Skeletal muscle satellite cell (primary cell): ENCODE measurements around the gene P4HB.

ENCODE experiments used
- H3K27me3 ChIP-seq: 2 replicates; pipeline ENCODE4 v1.7.0; 2013; ENCODE audit warnings: low read length; ENCODE audit not compliant: control insufficient read depth, insufficient read depth
- H3K36me3 ChIP-seq: 2 replicates; pipeline ENCODE4 v1.7.0; 2013; ENCODE audit warnings: mild to moderate bottlenecking, control low read depth, low read length; ENCODE audit not compliant: insufficient read depth
- H3K4me1 ChIP-seq: 2 replicates; pipeline ENCODE4 v1.7.0; 2013; ENCODE audit warnings: low read length; ENCODE audit not compliant: control insufficient read depth, insufficient read depth
- H3K4me2 ChIP-seq: 2 replicates; pipeline ENCODE4 v1.7.0; 2013; ENCODE audit warnings: mild to moderate bottlenecking, low read length
- H3K4me3 ChIP-seq: 2 replicates; pipeline ENCODE4 v1.7.0; 2013; ENCODE audit warnings: low read length
- H3K9ac ChIP-seq: 2 replicates; pipeline ENCODE4 v1.7.0; 2013; ENCODE audit warnings: mild to moderate bottlenecking, low read depth, low read length, moderate library complexity
- H3K9me3 ChIP-seq: replicated peaks from 2 replicates; pipeline ENCODE4 v1.7.0; 2013; ENCODE audit warnings: mild to moderate bottlenecking, control low read depth, low read length

The P4HB gene

DNA sequence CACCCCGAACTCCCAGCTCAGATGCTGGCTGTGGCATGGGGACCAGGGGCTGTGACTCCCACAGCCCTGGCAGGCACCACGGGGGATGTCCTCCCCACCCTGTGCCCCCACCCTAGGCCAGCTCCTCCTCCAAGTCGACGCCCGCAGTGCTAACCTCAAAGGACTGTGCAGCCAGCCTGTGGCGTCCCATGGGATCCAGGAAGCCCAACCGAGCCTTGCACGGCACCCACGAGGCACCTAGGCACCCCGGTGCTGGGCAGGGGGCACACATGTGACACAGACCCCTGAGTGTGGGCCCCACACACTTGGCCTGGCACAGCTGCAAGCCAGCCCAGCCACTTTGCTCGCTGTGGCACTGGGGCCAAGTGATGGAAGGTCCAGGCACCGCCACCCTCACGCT, 52.5 kb downstream of the P4HB start:
- Histone ChIP-seq H3K27me3 (peaks cover 69% of the 10 kb centered on the region), H3K9me3 (no peaks in the 10 kb centered on the region), H3K9ac (no peak overlapping the region), H3K4me1 (no peaks in the 10 kb centered on the region), H3K4me2 (no peak overlapping the region), H3K4me3 (no peak overlapping the region), H3K36me3 (no peaks in the 10 kb centered on the region)

DNA sequence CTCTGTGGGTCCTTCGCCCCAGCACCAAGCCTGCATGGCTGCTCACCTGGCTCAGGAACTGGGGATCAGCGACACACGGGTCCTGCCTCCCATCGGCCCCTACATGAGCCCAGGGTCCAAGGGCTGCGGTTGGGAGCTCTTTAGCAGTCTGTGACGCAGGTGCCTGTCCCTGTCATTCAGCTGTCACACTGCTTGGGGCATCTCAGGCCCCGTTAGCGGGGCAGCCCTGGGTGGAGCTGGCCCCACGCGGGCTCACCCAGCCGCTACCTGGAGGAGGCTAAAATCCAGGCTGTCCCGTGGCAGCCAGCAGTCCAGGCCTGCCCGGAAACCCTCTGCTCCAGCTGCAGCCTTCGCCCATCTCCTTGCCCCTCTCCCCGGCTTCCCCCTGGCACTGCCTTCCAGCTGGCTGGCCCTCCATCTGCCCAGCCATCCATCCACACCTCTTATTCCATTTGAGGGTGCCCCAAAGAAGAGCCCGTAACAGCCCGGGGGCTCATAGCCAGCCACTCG, 53.1 kb downstream of the P4HB start:
- Histone ChIP-seq H3K27me3 (peaks cover 70% of the 10 kb centered on the region), H3K4me1 (no peaks in the 10 kb centered on the region), H3K9ac (no peak overlapping the region), H3K9me3 (no peaks in the 10 kb centered on the region), H3K4me2 (no peak overlapping the region), H3K36me3 (no peaks in the 10 kb centered on the region), H3K4me3 (no peak overlapping the region)

GRCh38 chr17:81806461-81807209, 53.7 kb downstream of the P4HB start:
- H3K4me2 ChIP-seq = no peak overlapping the region
- no peaks in the 10 kb centered on the region for H3K9me3 ChIP-seq
- H3K9ac ChIP-seq = no peak overlapping the region
- H3K36me3 ChIP-seq = no peaks in the 10 kb centered on the region
- H3K4me1 ChIP-seq = no peaks in the 10 kb centered on the region
- H3K27me3 ChIP-seq = peaks cover 75% of the 10 kb centered on the region
- H3K4me3 ChIP-seq = no peak overlapping the region

GRCh38 chr17:81805707-81806460, 54.5 kb downstream of the P4HB start:
- Histone ChIP-seq H3K36me3 (no peaks in the 10 kb centered on the region), H3K4me1 (no peaks in the 10 kb centered on the region), H3K9me3 (no peaks in the 10 kb centered on the region), H3K27me3 (peaks cover 76% of the 10 kb centered on the region), H3K9ac (no peak overlapping the region), H3K4me3 (no peak overlapping the region), H3K4me2 (no peak overlapping the region)

- Histone ChIP-seq H3K4me2 (no peak overlapping the region), H3K9ac (no peak overlapping the region), H3K9me3 (no peaks in the 10 kb centered on the region), H3K4me3 (no peak overlapping the region), H3K4me1 (no peaks in the 10 kb centered on the region), H3K27me3 (peaks cover 76% of the 10 kb centered on the region), H3K36me3 (no peaks in the 10 kb centered on the region)
Measured at GRCh38 chr17:81804559-81805399, 55.6 kb downstream of the P4HB start.

DNA sequence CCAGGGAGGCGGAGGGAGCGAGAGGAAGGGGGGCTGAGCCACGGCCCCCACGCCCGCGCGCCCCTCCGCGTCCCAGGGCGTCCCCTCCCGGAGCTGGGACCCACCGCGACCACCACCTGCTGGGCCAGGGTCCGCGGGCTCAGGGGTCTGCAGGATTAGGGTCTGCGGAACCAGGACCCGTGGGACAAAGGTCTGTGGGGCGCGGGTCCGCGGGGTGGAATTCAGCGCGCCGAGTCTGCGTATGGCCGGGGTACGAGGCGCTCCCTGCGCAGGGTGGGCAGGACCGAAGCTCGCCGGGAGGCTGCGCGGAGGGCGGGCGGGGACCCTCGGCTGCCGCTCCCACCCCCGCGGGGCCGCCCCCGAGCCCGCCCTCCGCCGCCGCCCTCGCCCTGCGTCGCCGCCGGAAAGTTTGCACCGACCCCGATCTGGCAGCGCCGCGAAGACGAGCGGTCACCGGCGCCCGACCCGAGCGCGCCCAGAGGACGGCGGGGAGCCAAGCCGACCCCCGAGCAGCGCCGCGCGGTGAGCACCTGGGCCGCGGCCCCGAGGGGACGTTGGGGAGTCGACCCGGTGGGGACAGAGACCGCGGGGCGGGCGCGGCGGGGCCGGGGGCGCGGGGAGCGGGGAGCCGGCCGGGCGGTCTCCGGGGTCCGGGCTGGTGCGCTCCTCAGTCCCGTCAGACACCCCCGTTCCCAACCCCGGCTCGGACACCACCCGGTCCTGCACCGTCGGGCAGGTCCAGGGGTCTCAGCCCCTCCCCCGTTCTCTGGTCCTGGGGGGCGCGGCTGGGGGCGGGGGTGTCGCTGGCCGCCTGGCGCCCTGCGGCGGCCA, 56.4 kb downstream of the P4HB start, which contains the start of gene GCGR:
GCGR (plus strand) TSS at position 423 of the 831 bp plus-strand sequence. CDS start 4,869 bp downstream, outside the sequence.
- no peaks in the 10 kb centered on the region for H3K36me3 ChIP-seq
- no peak within 1 kb of the TSS for H3K4me3 ChIP-seq
- no peak within 1 kb of the TSS for H3K4me2 ChIP-seq
- H3K9me3 ChIP-seq = no peaks in the 10 kb centered on the region
- H3K27me3 ChIP-seq = peaks cover 68% of the 10 kb centered on the region
- H3K4me1 ChIP-seq = no peaks in the 10 kb centered on the region
- H3K9ac ChIP-seq = no peak within 1 kb of the TSS

GRCh38 chr17:81802856-81803643, 57.3 kb downstream of the P4HB start:
- no peaks in the 10 kb centered on the region for H3K9me3 ChIP-seq
- H3K4me1 ChIP-seq = no peaks in the 10 kb centered on the region
- H3K36me3 ChIP-seq = no peaks in the 10 kb centered on the region
- H3K9ac ChIP-seq = no peak overlapping the region
- H3K4me3 ChIP-seq = no peak overlapping the region
- H3K27me3 ChIP-seq = peaks cover 62% of the 10 kb centered on the region
- no peak overlapping the region for H3K4me2 ChIP-seq

GRCh38 chr17:81802048-81802758, 58.1 kb downstream of the P4HB start:
- H3K4me3 ChIP-seq = no peak overlapping the region
- H3K9ac ChIP-seq = no peak overlapping the region
- peaks cover 54% of the 10 kb centered on the region for H3K27me3 ChIP-seq
- no peaks in the 10 kb centered on the region for H3K9me3 ChIP-seq
- H3K36me3 ChIP-seq = no peaks in the 10 kb centered on the region
- H3K4me2 ChIP-seq = no peak overlapping the region
- H3K4me1 ChIP-seq = no peaks in the 10 kb centered on the region

DNA sequence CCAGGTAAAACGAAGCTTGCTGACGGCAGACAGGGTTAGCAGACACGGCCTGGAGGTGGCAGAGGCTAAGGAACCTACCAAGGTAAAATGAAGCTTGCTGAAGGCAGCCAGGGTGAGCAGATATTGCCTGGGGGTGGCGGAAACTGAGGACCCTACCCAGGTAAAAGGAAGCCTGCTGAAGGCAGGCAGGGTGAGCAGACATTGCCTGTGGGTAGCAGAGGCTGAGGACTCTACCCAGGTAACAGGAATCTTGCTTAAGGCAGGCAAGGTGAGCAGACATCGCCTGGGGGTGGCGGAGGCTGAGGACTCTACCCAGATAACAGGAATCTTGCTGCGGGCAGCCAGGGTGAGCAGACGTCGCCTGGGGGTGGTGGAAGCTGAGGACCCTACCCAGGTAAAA, 59.0 kb downstream of the P4HB start:
- Histone ChIP-seq H3K9ac (no peak overlapping the region), H3K4me2 (no peak overlapping the region), H3K4me3 (no peak overlapping the region), H3K27me3 (peaks cover 47% of the 10 kb centered on the region), H3K36me3 (no peaks in the 10 kb centered on the region), H3K9me3 (no peaks in the 10 kb centered on the region), H3K4me1 (no peaks in the 10 kb centered on the region)

- Histone ChIP-seq H3K36me3 (no peaks in the 10 kb centered on the region), H3K27me3 (peaks cover 8% of the 10 kb centered on the region), H3K9me3 (no peaks in the 10 kb centered on the region), H3K4me1 (no peaks in the 10 kb centered on the region), H3K9ac (no peak overlapping the region), H3K4me3 (no peak overlapping the region), H3K4me2 (no peak overlapping the region)
Measured at GRCh38 chr17:81794509-81794908, 65.8 kb downstream of the P4HB start.
